Measurements from ENCODE around the gene RANBP10.
A peak's percentile ranks its signal among the peaks of the same experiment; 100 is the strongest.

The RANBP10 gene

DNA sequence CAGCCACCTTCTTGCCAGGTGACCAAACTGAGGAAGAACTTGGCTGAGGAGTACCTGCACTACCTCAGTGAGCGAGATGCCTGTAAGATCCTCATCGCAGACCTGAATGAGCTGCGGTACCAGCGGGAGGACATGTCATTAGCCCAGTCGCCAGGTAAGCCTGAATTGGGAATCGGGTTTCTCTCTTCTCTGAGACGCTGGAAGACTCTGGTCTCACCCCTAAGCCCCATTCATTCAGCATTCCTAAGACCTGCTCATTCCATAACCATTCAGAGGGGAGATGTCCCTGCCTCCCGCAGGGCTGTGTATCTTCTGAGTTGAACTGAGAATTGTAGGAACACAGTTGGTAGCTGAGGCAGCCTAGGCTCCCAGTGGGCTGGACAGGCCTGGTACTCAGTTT lies 18.8 kb upstream of the RANBP10 start:
- no peak for DNase-seq

DNA sequence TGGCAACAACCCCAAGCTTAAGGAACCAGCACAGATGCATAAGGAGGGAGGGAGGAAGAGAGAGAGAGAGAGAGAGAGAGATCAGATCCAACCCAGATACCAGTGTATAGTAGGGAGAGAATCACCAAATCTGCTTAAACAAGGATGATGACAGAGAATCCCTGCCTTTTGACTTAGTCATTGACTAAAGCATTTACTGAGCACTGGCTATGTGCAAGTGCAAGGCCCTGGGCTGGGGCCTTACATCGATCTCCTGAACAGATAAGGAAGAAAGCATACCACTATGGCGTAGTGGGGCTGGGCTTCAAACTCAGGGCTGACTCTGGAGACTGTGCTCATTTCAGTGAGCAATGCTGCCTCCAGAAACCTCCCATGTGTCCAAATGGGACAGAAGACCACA lies 16.2 kb upstream of the RANBP10 start:
- DNase-seq = no peak

DNA sequence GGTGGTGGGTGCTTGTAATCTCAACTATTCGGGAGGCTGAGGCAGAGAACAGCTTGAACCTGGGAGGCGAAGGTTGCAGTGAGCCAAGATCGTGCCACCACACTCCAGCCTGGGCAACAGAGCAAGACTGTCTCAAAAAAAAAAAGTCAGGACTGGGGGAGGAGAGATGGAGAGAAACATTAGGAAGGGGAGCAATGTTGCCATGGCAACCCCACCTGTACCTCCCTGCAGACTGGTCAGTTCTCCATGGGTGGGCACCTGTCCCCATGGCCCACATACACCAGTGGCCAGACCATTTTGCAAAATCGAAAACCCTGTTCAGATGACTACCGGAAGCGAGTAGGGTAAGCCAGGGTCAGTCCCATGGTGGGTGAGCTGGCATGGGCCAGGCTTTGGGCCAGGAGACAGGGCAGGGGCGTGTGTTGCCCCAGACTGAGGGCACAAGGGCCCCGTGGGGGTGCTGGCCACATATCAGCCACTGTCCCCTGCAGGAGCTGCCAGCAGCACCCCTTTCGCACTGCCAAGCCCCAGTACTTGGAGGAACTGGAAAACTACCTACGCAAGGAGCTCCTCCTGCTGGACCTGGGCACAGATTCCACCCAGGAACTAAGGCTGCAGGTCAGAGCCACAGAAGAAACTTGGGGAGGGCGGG lies 14.4 kb upstream of the RANBP10 start:
- DNase-seq = no peak

- no peak for DNase-seq
Observed at GRCh38 chr16:67814567-67814966, 8.2 kb upstream of the RANBP10 start.

DNA sequence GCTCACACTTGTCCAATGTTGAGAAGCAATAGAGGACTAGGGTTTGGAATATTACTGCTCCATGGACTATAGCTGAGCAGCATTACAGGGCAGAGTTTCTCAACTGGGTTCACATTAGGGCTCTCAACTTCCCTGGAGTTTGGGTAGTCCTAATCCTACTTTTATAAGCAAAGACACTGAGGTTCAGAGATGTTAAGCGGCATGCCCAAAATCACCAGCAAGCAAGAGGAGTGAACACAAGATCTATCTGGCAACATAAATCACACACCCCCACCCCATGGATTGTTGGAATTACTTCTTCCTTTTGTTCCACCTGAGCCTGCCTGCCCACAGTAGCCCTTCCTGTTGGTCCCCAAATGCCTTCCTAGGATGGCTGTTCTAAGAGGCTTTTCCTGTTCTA lies 5.5 kb upstream of the RANBP10 start:
- DNase-seq = no peak

- DNase-seq = no peak
Observed at GRCh38 chr16:67807148-67807682, 855 bp upstream of the RANBP10 start.

GRCh38 chr16:67805718-67806427 lies 487 bp downstream of the RANBP10 start:
- peak; percentile 17 for DNase-seq

DNA sequence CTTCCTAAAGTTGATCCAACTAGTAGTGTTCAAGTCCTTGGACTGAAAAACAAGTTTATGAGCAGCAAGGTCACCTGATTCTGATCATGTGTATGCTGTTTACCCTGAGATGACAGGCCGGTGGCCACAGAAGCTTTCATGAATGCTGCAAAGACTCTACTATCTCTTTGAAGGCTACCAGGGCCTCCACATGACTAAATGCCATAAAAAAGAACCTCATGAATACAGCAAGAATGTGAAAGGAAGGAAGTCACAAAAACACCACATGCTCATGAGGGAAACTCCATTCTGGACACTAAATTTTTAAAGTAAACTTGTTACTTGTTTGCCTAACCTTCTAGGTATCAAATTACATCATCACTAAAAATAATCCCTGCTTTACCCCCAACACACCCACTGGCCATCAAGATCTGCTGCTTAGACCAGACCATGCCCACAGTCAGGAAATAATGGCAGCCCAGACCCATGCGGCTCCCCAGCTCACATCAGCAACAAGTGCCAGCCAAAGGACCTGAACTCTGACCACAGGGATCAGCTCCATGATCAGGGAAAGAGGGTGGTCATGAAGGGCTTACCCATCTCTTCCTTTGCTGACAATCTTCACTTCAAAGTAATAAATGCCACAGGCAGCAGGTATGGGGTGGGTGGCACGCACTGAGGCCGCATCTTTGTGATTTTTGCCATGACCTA lies 1.4 kb downstream of the RANBP10 start:
- no peak for DNase-seq

DNA sequence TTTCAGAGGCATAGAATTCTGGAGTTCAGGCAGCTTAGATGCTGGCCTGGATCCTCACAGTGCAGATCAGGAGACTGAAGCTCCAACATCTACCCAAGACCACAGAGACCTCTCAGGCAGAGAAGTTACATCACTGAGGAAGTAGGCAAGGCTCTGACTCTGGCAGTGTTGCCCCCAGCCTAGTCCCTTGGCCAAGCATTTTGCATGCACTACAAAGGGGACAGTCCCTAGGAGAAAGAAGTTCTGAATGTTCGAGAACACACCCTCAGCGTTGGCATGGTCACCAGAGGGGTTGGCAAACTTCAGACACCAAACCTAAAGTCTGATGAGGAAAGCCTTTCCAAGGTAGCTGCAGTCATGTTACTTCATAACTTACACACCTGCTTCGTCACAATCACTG lies 2.5 kb downstream of the RANBP10 start:
- no peak for DNase-seq

DNA sequence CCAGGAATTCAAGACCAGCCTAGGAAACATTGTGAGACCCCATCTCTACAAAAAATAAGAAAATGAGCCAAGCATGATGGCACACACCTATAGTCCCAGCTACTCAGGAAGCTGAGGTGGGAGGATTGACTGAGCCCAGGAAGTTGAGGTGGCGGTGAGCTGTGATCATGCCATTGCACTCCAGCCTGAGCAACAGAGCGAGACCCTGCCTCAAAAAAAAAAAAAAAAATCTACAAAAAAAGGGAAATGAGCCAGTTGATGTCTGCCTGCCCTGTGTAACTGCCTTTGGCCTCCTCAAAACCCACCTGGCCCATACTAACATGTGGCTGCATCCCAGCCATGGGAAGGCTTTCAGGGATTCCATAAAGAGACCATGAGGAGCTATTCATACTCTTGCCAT lies 4.5 kb downstream of the RANBP10 start:
- DNase-seq = no peak

DNA sequence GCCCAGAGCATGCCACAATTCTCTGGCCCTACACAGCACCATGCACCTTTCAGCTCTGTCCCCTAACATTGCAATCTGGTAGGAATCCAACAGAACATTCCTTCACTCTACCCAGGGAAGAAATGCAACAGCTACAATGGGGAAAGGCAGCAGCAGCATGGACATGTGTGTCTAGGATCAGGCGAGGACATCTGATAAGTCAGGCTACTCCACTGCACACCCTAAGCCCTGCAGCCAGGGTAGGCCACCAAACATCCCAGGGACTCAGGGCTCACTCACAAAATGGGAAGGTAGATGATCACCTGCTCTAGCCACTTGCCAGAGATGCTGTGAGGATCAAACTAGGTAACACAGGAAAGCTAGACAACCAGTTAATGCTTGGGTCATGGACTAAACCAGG lies 5.1 kb downstream of the RANBP10 start:
- no peak for DNase-seq

- no peak for DNase-seq
Observed at GRCh38 chr16:67800338-67800926, 5.9 kb downstream of the RANBP10 start.

DNA sequence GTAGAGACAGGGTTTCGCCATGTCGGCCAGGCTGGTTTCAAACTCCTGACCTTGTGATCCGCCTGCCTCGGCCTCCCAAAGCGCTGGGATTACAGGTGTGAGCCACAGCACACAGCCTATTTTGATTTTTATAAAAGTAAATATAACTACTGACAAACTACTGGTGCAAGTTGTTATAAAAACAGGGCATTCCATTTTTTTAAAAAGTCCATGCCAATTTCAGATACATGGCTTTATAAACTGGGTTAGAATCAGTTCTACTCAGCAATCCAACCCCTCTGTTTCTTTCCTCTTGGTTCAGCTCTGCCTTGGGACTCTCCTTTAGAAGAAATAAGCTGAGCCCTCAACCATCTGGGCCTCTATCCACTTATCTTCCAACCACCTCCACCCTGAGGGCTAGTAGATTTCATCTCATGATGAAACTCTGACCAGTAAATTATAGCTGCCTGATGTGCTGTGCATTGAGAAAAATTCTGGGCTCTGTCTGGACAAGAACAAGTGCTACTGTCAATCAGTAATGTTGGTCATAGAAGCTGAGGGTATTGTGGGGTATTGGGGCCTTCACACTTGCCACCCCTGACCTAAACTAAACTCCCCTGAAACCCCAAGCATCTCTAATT lies 10.2 kb downstream of the RANBP10 start:
- DNase-seq = no peak

DNA sequence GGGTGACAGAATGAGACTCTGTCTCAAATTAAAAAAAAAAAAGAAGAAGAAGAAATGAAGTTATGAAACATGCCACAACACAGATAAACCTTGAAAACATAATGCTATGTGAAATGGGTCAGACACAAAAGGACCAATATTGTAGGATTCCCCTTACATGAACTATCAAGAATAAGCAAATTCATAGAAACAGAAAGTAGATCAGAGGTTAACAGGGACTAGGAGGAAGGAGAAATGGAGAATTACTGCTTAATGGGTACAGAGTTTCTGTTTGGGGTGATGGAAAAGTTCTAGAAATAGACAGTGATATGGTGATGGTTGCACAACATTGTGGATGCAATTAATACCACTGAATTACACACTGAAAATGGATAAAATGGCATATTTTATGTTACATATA lies 16.3 kb downstream of the RANBP10 start:
- DNase-seq = no peak

DNA sequence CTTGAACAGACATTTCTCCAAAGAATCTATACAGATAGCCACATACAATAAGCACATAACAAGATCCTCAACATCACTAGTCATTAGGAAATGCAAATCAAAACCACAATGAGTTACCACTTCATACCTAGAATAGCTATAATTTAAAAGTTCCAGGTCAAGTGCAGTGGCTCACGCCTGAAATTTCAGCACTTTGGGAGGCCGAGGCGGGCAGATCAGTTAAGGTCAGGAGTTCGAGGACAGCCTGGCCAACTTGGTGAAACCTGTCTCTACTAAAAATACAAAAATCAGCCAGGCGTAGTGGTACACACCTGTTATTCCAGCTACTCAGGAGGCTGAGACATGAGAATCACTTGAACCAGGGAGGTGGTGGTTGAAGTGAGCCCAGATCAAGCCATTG lies 19.9 kb downstream of the RANBP10 start:
- DNase-seq = no peak

GRCh38 chr16:67783353-67783725 lies 23.0 kb downstream of the RANBP10 start:
- peak; percentile 62 for DNase-seq

GRCh38 chr16:67782567-67783352 lies 23.6 kb downstream of the RANBP10 start:
- DNase-seq = peak; percentile 62

DNA sequence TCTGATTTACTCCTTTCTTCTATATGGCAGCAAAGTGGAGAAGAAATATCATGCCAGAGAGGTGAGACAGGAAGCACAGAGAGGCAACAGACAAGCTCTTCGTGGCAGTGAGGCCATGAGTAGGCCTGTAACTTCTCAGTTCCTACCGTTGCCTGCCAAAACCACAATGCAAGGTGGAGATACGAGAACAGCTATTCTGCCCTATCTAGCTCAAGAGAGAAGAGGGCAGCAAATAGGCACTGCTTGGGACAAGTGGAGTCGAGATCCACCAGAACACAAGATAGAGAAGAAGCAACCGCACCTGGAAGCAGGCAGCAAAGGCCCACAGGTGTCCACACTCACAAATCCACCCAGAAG lies 24.8 kb downstream of the RANBP10 start:
- DNase-seq = no peak

GRCh38 chr16:67780847-67781564 lies 25.4 kb downstream of the RANBP10 start:
- DNase-seq = no peak

- no peak for DNase-seq
Observed at GRCh38 chr16:67779256-67780014, 26.9 kb downstream of the RANBP10 start.

GRCh38 chr16:67775273-67775672 lies 31.1 kb downstream of the RANBP10 start:
- DNase-seq = no peak

All from NCI-H1092 treated with DMSO at 0.1 percent for 48 hours (cell line).